ENCODE results near the gene EPC1.
"Not testable (repeated sequence)": the region's sequence is repeated elsewhere in the genome, so short reads cannot be mapped to it uniquely, and the experiment has no call there.

Gene EPC1

DNA sequence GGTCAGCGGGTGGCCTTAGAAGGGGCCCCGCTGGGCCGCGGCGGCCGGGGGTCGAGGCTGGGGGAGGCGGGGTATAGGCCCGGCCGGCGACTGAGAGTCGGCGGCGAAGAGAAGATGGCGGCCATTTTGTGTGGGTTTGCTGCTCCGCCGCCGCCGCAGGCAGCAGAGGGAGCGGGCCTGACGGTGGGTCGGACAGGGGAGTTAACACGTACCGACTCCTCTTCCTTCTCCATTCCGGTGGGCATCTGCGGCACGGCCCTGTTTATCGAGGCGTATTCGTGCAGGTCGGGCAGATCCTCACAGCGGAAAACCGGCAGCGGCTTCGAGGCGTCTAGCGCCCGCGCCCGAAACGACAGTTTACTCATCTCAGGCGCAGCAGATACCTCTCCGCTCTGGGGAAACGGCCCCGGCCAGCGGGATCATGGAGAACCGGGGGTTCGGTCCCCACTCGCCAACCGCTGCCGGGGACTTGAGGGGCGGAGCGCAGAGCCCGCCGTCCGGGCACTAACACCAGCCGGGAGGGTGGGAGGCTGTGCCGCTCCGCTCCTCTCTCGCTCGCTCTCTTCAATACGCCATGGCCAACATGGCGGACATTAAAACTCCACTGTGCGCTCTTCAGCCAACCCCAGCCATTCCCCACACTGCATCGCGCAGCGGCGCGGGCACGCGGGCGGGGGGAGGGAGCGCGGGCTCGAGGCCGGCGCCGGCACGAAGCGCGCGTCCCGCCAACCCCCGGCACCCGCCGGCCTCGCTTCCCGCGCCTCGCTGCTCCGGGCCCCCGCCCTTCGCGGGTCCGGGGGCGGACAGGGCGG lies at the start of gene EPC1:
Gene EPC1, minus strand, starts transcription at position 608 of the 812 bp plus-strand sequence. Its CDS starts 243 bp downstream, at position 365.
- DNase-seq (ENCODE audit: low read depth in 3 of 3): peak; percentile 78 to 82 (median 80)

DNA sequence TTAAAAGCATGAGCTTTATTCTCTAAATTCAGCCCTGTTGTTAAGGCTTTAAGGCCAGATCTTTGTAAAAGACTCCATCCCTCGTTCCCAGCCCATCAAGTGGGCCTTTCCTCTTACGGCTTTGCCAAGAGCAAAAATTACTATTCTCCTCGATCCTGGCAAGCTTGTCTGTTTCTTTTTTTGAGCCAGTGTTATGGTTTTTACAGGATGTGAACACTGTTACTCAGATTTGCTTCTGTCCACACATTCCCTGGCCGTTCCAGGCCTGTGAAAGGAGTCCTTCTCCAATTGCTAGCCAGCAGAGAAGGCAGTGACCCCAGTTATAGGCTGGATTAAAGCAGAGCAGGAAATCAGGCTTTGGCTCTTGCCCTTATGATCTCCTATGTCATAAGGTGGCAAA lies 47.0 kb upstream of the EPC1 start:
- DNase-seq (ENCODE audit: low read depth in 3 of 3): no peak

GRCh38 chr10:32392284-32392683 lies 45.3 kb upstream of the EPC1 start:
- not testable (repeated sequence) for DNase-seq (ENCODE audit: low read depth in 3 of 3)

DNA sequence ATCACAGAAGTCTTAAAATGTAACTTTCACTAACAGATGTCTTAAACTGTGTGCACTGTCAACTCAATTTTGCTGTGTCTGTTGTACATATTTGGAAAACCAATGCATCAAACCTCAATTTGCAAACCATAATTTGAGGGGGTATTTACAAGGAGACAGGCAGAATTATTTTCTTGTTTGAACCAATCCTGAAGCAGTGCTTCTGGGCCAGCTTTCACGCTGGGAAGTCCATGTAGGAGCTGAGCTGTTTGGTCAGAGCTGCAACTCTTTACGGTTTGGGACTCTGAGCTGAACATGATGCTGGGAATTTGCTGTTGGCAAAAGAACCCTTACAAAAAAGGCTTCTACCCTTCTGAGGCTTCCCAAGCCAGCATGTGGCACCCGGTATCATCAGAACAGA lies 43.2 kb upstream of the EPC1 start:
- DNase-seq (ENCODE audit: low read depth in 3 of 3): no peak

- DNase-seq (ENCODE audit: low read depth in 3 of 3): peak in 1 of 3 experiments; percentile 10
Measured at GRCh38 chr10:32388258-32389027, 41.5 kb upstream of the EPC1 start.

DNA sequence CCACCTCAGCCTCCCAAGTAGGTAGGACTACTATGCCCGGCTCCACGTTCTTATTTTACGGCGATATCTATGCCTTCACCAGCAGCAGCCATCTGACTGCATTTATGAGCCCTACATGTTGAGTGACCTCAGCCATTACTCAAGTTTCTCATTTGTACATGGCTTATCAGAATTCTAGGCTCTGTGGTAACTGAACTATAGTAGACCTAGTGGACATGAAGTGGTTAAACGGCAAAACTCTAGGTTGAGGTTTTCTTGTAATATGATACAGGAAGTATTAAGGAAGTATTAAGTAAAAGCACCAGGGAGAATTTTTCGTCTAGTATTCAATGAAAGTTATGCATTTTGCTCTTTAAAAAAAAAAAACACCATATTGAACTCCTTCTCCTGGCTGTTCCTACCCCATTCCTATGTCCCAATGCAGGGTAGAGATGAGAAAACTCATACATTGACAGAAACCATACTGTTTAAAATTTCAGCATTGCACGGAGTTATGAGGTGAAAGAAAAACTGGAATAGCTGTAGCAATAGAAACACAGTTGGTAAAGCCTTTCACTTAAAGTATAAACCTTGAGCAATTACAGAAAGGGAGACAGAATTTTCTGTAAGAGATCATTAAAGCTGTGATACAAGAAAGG lies 39.8 kb upstream of the EPC1 start:
- DNase-seq (ENCODE audit: low read depth in 3 of 3): no peak

DNA sequence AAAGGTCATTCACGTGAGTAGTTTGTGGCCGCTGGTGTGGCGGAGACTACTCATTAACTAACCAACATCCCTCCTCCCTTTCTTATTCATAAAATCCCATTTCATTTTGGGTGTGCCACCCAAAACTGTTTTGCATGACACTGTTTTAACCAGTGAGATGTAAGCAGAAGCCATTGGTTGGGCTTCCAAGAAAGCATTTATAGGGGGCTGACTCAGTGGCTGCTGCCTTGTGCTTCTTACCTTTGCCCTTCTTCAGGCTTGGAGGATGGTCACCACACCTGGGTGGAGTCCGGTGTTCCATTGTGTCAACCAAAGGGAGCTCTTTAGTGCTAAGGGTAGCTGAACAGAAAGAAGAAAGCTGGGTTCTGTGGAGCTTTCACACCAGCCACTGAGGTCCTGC lies 37.2 kb upstream of the EPC1 start:
- no peak for DNase-seq (ENCODE audit: low read depth in 3 of 3)

GRCh38 chr10:32381165-32381564 lies 34.2 kb upstream of the EPC1 start:
- no peak for DNase-seq (ENCODE audit: low read depth in 3 of 3)

GRCh38 chr10:32379950-32380551 lies 33.1 kb upstream of the EPC1 start:
- DNase-seq (ENCODE audit: low read depth in 3 of 3): no peak

DNA sequence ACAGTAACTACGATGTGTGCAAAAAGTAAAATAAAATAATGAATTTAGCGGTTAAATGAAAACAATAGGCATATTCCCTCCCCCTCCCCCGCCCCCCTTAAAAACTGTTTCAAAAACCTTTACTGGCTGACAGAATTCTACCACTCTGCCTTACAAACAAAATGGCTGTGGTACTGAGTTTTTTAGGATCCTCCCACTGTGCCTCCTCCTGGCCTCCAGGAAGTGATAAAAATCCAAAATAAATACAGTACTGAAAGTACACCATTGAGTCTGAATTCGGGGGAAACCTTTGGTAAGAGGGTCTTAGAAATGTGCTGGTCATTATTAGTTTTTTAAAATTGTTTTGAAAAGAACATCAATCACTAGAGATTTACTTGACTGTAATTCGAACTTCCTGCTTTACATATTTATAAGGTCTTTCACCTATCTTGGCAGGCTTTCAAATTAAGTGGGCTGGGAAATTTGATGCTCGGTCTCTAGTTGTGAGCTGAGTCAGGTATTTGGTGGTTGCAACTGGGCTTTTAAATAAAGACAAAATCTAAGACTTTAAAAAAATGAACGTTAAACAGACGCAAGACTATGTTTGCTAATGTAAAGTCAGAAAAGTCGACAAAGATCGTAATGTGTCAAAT lies 32.5 kb upstream of the EPC1 start:
- no peak for DNase-seq (ENCODE audit: low read depth in 3 of 3)

- peak; percentile 72 to 81 (median 80) for DNase-seq (ENCODE audit: low read depth in 3 of 3)
Measured at GRCh38 chr10:32378363-32379317, 31.7 kb upstream of the EPC1 start.

DNA sequence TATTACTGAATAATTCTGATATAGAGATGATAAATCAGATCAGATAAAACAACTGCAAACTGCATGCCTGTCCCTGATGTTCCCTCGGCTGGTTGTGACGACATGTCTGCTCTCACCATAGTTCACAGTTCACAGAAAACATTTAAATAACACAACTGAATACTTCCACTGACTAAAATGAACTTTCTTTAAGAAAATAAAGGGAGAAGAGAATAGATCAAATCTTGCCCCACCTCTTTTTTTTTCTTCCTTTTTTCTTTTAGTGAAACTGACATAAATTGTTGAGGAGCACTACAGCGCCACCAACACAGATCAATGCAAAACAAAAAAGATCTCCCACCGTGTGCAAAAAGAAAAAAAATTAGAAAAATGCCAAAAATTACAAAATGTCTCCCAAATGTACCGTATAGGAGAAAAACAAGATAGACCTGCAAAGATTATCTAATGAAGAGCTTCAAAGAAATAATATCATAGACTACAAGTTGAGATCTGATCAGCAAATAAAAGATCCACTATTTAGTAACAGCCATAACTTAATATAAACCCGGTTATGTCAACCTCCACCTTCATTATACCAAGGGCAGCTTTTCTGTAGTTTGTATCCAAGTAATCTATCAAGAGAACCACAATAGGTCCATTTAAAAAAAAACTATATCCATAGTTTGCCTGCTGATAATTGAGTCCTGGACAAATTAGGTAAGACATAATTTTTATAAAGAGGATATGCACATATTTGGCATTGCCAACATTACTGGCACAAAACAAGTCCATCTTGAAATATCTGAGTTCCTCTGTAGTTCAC lies 30.7 kb upstream of the EPC1 start:
- no peak for DNase-seq (ENCODE audit: low read depth in 3 of 3)

DNA sequence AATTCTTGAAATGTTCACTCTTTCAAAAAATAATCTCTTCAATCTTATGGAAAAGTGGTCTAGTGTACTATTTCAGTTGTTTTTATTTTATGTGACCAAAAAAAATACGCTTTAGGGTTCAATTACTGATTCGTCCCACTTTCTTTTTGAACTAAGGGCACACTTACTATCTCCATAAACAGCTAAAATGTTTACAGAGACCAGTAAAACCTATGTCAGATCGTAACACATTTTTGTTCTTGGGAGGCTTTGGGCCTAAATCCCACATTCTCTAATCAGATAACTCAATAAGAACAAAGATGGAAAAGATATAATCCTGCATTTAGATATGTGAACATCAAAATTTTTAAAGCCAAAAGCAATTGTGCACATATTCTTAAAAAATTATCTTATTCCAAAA lies 29.8 kb upstream of the EPC1 start:
- no peak for DNase-seq (ENCODE audit: low read depth in 3 of 3)

- DNase-seq (ENCODE audit: low read depth in 3 of 3): no peak
Measured at GRCh38 chr10:32376097-32376496, 29.1 kb upstream of the EPC1 start.

DNA sequence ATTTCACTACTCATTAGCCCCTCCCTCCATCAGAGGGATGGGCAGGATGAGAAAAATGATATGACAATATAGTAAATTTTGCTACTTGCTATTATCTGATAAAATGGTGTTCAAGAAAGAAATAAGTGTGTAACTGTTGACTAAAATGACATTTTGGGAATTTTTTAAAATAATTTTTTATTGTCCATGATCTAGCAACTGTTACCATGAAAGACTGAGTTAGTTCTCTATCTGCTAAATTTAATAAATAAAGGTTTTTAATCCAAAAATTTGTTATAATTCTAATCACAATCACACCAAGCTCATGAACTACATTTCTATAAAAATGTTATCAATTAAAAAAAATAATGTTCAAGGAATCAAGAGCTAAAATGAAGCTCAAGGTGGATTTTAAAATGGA lies 28.7 kb upstream of the EPC1 start:
- no peak for DNase-seq (ENCODE audit: low read depth in 3 of 3)

- no peak for DNase-seq (ENCODE audit: low read depth in 3 of 3)
Measured at GRCh38 chr10:32374605-32375004, 27.6 kb upstream of the EPC1 start.

- DNase-seq (ENCODE audit: low read depth in 3 of 3): no peak
Measured at GRCh38 chr10:32373496-32373895, 26.5 kb upstream of the EPC1 start.

GRCh38 chr10:32373031-32373430 lies 26.1 kb upstream of the EPC1 start:
- DNase-seq (ENCODE audit: low read depth in 3 of 3): no peak

DNA sequence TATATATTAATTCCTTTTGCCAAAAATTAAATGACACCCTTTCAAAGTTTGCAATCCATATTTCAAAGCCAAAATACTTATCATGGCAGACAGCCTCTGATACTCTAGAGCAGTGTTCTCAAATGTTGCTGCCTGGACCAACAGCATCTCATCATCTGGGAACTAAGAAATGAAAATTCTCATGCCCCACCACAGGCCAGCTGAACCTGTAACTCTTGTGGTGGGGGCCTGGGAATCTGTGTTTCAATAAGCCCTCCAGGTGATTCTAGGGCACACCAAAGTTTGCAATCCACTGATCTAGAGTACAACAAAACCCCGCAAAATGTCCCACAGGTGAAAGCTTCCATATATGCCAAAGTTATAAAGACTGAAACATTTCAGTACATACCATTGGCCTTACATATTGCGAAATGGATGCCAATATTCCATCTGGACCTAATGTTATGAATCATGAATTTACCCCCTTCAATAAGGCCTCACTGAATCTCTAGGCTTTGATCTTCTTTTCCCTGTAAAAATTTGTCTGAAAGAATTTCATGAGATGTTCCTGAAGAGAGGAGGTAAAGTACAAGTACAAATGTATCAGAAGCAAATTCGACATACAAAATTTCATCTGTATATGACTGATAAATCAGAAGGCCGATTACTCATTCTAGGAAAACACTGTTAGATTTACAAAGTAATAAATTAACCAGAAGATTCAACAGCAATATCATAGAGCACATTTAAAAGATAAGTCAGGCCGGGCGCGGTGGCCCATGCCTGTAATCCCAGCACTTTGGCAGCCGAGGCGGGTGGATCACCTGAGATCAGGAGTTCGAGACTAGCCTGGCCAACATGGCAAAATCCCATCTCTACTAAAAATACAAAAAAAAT lies 25.3 kb upstream of the EPC1 start:
- DNase-seq (ENCODE audit: low read depth in 3 of 3): no peak

Measured in stimulated activated CD4-positive, alpha-beta T cell treated with anti-CD3 and anti-CD28 coated beads, TNF-alpha, amount 100 ng/mL, for 4 hours (primary cell).